Sigmoid colon (tissue), 4 donors: Measurements from ENCODE around the gene DYNC2I2.

Experiments used
- CTCF ChIP-seq, 4 experiments: fragments of 450-650 bp in 3 of 4; fragments of 200-600 bp in 1 of 4; IDR thresholded peaks; one replicate each; pipeline ENCODE4 v1.5.1; 2016 to 2019; ENCODE audit warnings: antibody characterized with exemption in 4 of 4, mild to moderate bottlenecking in 3 of 4, moderate library complexity in 2 of 4
- POLR2AphosphoS5 ChIP-seq, 4 donors: sonication (generic); formaldehyde crosslinking; IDR thresholded peaks; one replicate each; pipeline ENCODE4 v1.6.1; 2017; ENCODE audit warnings: antibody characterized with exemption in 4 of 4

GRCh38 chr9:128687453-128687852 lies 30.8 kb upstream of the DYNC2I2 start:
- TF ChIP-seq CTCF (IDR thresholded peaks at IDR 0.05) (no peak), POLR2AphosphoS5 (IDR thresholded peaks at IDR 0.05) (no peak)
